ENCODE data around the gene RGS9. TPM values are rescaled to one million over a fixed set of nuclear protein-coding genes. Genes with fewer than 3 reads are reported as not detected.
A peak's percentile ranks its signal among the peaks of the same experiment; 100 is the strongest.

The RGS9 gene
- total and polyA plus RNA-seq, 8 donors = 1.2 to 13.9 (median 3.4) TPM

DNA sequence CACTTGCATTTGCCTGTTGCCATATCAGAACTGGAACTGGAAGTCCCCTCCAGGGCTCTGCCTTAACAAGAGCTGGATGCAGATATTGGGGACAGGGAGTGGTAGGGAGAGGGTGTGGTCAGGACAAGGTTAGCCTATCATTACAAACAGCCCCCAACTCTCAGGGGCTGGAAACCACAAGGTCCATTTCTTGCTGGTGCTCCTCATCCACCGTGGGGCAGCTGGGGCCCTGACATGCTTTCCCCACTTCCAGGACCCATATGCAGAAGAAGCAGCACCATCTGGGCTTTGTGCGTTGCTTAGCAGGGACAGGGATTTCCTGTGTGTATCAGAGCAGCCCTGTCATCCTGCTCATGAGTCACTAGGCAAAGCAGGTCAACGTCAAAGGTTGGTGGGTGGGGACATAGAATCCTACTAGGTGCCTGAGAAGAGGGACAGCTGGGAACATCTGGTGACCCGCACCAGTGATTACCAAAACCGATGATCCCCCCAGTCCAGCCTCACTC is 26.9 kb downstream of the RGS9 start:
- Histone ChIP-seq H3K27ac (no peak overlapping the region), H3K9me3 (no peaks in the 10 kb centered on the region), H3K36me3 (no peaks in the 10 kb centered on the region), H3K27me3 (no peaks in the 10 kb centered on the region), H3K4me1 (no peaks in the 10 kb centered on the region), H3K4me3 (no peak overlapping the region)
- TF ChIP-seq, protein P1, sequence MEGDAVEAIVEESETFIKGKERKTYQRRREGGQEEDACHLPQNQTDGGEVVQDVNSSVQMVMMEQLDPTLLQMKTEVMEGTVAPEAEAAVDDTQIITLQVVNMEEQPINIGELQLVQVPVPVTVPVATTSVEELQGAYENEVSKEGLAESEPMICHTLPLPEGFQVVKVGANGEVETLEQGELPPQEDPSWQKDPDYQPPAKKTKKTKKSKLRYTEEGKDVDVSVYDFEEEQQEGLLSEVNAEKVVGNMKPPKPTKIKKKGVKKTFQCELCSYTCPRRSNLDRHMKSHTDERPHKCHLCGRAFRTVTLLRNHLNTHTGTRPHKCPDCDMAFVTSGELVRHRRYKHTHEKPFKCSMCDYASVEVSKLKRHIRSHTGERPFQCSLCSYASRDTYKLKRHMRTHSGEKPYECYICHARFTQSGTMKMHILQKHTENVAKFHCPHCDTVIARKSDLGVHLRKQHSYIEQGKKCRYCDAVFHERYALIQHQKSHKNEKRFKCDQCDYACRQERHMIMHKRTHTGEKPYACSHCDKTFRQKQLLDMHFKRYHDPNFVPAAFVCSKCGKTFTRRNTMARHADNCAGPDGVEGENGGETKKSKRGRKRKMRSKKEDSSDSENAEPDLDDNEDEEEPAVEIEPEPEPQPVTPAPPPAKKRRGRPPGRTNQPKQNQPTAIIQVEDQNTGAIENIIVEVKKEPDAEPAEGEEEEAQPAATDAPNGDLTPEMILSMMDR (IDR thresholded peaks at IDR 0.05) = no peak
- DNase-seq (no peak), ATAC-seq (peak in 3 of 4 donors; percentile 34 to 78 (median 75)), FAIRE-seq (no peak)
- WGBS, 2 donors = 45 to 47% methylated on average over 5 of the region's 5 CpGs
- intact Hi-C loops (cut with DNase I) = no loop called here

DNA sequence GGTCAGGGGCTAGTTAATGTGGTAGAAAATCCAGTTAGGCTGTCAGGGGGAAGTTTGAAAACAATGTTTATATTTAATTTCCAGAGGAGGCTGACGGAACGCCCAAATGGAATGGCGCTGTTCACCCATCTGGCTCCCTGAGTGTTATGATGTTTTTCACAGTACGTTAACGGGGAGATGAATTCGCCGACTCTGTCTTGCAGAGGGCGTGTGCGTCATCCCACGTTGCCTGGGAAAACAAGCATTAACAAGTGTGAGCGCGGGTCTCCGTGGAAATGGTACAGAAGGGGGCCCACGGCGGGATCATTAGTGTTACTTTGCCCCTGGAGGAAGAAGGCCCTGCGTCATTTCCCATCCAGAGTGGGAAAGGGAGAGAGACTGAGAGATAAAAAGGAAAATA is 29.6 kb downstream of the RGS9 start:
- no peak overlapping the region for H3K27ac ChIP-seq
- no peaks in the 10 kb centered on the region for H3K4me1 ChIP-seq
- TF ChIP-seq, protein P1 (IDR thresholded peaks at IDR 0.05) = no peak
- WGBS, 2 donors = 83 to 88% methylated on average over 16 of the region's 16 CpGs
- no peaks in the 10 kb centered on the region for H3K9me3 ChIP-seq
- peak in 2 of 4 donors; percentile 42 to 54 for ATAC-seq
- no peaks in the 10 kb centered on the region for H3K27me3 ChIP-seq
- H3K4me3 ChIP-seq = no peak overlapping the region
- no peaks in the 10 kb centered on the region for H3K36me3 ChIP-seq
- DNase-seq = peak in 1 of 6 donors; percentile 21
- intact Hi-C loops (cut with DNase I) = no loop called here
- FAIRE-seq = no peak

DNA sequence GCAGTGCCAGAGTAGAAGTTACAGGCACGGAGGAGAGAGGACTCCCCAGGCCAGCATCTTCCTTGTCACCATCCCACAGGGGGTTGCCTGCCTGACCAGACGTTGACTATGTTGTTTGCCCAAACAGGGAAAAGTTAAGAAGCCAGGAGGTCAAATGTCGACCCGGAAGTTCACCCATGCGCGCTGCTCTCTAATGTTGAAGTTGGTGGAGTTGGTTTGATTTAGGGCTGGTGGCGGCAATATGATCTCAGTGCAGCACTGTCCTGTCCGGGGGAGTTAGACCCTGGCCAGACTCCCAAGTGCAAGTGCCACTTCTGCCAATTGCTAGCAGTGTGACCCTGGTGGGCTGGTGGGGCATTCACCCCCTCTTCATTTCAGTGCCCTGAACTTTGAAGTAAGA is 30.4 kb downstream of the RGS9 start:
- no peaks in the 10 kb centered on the region for H3K36me3 ChIP-seq
- no peaks in the 10 kb centered on the region for H3K27me3 ChIP-seq
- H3K27ac ChIP-seq = no peak overlapping the region
- no peak for FAIRE-seq
- intact Hi-C loops (cut with DNase I) = no loop called here
- TF ChIP-seq, protein P1 (IDR thresholded peaks at IDR 0.05) = no peak
- H3K4me3 ChIP-seq = no peak overlapping the region
- no peak for ATAC-seq
- H3K9me3 ChIP-seq = no peaks in the 10 kb centered on the region
- WGBS, 2 donors = 76 to 79% methylated on average over 8 of the region's 8 CpGs
- DNase-seq = no peak
- no peaks in the 10 kb centered on the region for H3K4me1 ChIP-seq

DNA sequence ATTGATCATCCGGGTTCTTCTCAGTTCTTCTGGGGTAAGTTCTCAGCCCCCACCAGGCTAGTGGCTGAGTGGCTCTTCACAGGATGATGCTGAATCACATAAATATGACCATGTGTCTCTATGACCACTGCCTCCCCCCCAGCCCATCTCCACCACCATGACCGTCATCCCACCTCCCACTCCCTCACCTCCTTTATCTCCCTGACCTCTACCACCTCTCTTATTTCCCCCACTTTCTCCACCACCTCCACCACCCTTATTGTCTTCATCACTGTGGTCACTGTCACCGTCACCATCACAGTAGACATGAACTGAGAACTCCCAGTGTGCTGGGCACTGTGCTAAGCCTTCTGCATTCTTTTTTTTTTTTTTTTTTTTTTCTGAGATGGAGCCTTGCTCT is 32.5 kb downstream of the RGS9 start:
- Histone ChIP-seq H3K9me3 (no peaks in the 10 kb centered on the region), H3K4me3 (no peak overlapping the region), H3K27ac (no peak overlapping the region), H3K4me1 (no peaks in the 10 kb centered on the region), H3K36me3 (no peaks in the 10 kb centered on the region), H3K27me3 (no peaks in the 10 kb centered on the region)
- no peak for DNase-seq
- intact Hi-C loops (cut with DNase I) = no loop called here
- no peak for ATAC-seq
- TF ChIP-seq, protein P1 (IDR thresholded peaks at IDR 0.05) = no peak
- 93 to 98% methylated on average over 3 of the region's 3 CpGs for WGBS, 2 donors
- FAIRE-seq = no peak

DNA sequence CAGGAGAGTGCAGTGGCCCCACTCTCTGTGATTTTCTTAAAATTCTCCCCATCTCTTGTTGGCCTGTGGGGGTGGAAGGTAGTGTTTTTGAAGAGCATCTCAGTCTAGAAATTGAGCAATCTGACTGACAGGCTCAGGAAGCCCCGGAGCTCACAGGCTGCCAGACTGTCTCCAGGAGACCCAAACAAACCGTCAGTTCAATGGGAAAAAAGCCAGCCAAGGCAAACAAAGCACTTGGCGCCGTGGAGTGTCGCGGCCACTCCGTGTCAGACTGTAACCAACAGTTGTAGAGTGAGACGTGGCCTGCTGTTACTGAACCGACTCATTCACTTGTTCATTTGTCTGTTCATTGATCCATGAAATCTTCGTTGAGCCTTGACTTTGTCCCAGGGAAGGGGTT is 33.7 kb downstream of the RGS9 start:
- no peak overlapping the region for H3K27ac ChIP-seq

More for the DNA sequence above, 33.7 kb downstream of the RGS9 start:
- Histone ChIP-seq H3K9me3 (no peaks in the 10 kb centered on the region), H3K27me3 (no peaks in the 10 kb centered on the region), H3K4me3 (no peak overlapping the region), H3K36me3 (no peaks in the 10 kb centered on the region), H3K4me1 (no peaks in the 10 kb centered on the region)
- TF ChIP-seq, protein P1 (IDR thresholded peaks at IDR 0.05) = no peak
- 14 to 15% methylated on average over 10 of the region's 10 CpGs for WGBS, 2 donors
- DNase-seq (peak; percentile 53 to 88 (median 78)), FAIRE-seq (no peak), ATAC-seq (peak; percentile 89 to 95 (median 94))
- intact Hi-C loops (cut with DNase I) = no loop called here

Data from pancreas (tissue), 10 donors.